Stimulated activated CD4-positive, alpha-beta T cell treated with anti-CD3 and anti-CD28 coated beads, Interleukin-15, amount 100 ng/mL, for 1 hour (primary cell): Measurements from ENCODE around the gene COPRS.

Source experiments
- DNase-seq, 2 donors: peaks; one replicate each; pipeline ENCODE4 v3.0.0-alpha.2; 2020; ENCODE audit warnings: low read depth in 1 of 2, low spot score in 1 of 2

Gene COPRS

DNA sequence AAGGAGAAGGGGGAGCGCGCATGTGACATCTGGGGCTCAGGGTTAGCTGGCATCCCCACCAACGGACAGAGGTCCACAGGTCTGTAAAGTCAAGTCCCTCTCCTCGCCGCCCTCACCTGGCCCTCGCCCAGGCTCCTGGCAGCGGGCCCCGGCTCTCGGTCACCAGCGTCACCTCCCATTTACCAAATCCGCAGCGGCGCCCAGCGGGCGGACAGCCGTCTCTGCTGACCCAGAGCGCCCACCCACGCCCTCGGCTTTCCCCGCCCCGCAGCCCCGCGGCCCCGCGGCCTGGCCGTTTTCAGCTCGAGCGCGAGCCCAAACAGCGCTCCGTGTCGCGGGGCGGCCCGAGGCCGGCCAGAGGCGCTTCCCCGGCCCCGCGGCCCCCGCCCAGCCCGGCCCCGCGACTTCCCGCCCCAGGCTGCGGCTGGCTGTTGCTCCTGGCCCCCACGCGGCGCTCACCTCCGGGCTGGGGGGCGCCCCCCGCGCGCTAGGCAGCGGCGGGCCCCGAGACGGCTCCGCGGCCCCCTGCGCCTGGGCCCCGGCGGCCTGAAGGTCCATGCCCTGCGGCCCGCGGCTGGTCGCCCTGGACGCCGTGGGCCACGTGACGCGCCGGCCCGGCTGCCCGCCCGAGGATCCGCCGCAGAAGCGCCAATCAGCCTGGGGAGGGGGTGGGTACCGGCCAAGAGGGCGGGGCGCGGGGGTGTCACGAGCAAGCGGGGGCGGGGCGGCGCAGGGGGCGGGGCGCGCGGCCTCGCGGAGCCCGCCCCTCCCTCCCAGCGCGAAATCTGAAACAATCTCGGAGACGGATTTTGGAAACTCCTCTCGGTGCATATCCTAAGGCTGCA lies at the start of gene COPRS:
Gene COPRS (minus strand): TSS at position 603 of the 845 bp plus-strand sequence. CDS start 45 bp downstream, at position 558.
- DNase-seq: peak; percentile 69 to 70

DNA sequence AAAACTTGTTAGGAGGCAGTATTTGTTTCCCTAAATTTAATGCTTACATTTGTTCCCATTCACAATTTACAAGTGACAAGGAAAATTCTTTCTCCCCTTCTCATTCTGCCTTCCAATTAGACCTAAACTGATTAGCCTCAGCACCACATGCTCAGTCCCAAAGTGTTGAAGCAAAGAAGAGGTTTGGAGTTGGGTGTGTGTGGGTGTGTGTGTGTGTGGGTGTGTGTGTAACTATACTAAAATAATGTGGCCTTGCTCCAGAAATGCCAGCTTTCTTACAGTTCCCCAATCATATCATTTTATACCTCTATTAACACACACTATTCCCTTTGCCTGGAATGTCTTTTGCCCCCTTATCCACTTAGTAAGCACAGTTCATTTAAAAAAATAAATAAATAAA lies 49.3 kb upstream of the COPRS start:
- no peak for DNase-seq

GRCh38 chr17:31907342-31907962 lies 48.4 kb upstream of the COPRS start:
- no peak for DNase-seq

DNA sequence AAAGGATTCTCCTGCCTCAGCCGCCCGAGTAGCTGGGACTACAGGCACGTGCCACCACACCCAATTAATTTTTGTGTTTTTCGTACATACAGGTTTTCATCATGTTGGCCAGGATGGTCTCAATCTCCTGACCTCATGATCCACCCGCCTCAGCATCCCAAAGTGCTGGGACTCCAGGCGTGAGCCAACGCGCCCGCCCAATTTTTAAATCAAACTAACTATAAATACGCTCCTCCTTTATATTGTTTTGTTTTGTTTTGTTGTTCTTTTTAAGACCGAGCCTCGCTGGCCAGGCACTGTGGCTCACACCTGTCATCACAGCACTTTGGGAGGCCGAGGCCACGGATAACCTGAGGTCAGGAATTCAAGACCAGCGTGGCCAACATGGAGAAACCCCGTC lies 44.4 kb upstream of the COPRS start:
- no peak for DNase-seq

- no peak for DNase-seq
Measured at GRCh38 chr17:31902693-31903092, 43.6 kb upstream of the COPRS start.

DNA sequence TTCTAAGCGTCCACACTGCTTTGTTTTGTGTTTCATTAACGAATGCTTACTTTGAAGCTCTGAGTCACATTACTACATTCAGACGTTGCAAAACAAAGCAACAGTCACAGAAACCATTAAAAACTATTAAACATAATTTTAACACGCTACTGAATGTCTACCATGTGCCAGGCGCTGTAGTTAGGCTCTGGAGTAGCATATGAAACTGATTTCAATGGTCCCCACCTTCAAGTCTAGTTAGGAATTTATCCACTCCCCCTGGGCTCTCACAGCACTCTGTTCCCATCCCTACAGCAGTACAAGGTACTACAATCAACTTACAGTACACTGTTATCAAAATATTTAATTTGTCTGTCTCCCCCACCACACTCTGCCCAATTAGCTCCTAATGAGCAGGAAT lies 41.8 kb upstream of the COPRS start:
- no peak for DNase-seq

GRCh38 chr17:31888124-31888523 lies 29.1 kb upstream of the COPRS start:
- no peak for DNase-seq

GRCh38 chr17:31882571-31882970 lies 23.5 kb upstream of the COPRS start:
- DNase-seq: no peak

DNA sequence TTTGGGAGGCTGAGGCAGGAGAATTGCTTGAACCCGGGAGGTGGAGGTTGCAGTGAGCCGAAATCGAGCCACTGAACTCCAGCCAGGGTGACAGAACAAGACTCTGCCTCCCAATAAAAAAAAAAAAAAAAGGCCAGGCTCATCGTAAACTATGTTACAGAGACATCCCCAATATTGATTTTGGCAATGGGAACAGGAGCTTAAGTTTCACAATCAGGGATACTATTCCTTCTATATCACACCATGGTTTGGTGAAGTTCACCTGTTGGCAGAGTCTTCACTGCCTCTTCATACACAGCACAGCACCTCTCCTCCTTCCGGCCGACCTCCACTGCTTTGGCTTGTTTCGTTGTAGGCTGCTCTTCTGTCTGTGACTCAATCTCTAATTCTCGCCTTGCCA lies 21.3 kb upstream of the COPRS start:
- DNase-seq: no peak

GRCh38 chr17:31878703-31879073 lies 19.6 kb upstream of the COPRS start:
- no peak for DNase-seq

DNA sequence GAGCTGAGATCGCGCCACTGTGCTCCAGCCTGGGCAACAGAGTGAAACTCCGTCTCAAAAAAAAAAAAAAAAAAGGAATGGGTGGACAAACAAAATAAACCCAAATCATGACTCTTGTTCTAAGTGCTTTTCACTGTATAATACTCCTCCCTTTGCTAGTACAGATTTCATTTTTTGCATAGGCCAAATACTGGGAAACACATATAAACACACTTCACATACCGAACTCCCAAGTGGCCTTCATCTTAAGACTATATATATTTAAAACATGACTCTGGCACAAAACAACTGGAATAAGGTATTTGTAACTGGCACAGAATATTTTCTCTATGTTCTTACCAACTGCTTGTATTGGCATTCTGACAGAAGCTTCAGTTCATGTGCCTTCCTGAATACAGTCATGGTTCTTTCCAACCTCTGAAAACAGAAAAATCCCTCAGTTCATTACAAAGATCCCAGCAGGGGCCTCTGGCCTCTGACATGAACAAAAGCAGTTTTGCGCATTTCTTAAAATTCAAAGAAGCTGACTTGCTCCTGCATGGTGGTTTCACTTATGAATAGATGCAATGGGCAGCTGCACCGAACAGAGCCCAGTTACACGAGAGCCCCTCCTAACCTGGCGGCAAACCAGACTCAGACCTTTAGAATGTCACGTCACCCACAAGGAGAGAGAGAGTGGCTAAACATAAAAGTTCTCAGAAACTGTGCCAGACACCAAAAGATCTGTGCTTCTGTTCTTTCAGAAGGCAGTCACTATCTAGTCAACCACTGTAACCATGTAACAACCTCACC lies 19.1 kb upstream of the COPRS start:
- no peak for DNase-seq

- no peak for DNase-seq
Measured at GRCh38 chr17:31877341-31877740, 18.3 kb upstream of the COPRS start.

DNA sequence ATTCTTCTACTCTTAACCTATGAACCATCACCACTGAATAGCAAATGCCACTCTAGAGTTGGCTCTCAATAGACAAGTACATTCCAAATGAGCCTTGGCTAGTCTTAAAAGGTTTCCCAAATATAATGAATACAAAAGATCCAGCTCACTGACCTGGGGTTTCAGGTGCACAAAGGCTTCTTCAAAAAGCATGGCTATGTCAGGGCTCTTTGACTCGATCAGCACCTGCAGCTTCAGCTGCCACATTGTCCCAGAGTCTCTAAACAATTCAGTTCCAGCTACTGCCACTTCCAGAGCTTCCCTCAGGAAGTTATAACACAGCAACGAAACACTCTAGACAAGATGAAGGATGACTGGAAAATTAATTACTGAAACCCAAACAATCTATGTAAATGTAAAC lies 16.0 kb upstream of the COPRS start:
- no peak for DNase-seq

DNA sequence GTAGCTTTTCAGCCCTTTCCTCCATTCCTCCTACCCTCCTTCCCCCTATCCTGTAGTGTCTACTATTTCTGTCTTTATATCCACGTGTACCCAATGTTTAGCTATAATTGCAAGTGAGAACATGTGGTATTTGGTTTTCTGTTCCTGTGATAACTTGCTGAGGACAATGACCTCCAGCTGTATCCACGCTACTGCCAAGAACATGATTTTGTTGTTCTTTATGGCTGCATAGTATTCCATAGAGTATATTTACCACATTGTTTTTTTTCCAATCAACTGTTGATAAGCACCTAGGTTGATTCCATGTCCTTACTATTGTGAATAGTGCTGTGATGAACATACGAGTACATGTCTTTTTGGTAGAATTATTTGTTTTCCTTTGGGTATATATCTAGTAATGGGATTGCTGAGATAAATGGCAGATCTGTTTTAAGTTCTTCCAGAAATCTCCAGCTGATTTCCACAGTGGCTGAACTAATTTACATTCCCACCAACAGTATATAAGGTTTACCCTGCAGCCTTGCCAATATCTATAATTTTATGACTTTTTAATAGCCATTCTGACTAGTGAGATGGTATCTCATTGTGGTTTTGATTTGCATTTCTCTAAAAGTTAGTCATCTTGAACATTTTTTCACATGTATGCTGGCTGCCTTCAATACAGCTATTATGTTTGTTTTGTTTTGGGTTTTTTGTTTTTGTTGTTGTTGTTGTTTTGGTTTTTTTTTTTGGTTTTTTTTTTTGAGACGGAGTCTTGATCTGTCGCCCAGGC lies 10.9 kb upstream of the COPRS start:
- no peak for DNase-seq

- no peak for DNase-seq
Measured at GRCh38 chr17:31869031-31869430, 10.0 kb upstream of the COPRS start.

GRCh38 chr17:31859487-31860008 lies 504 bp upstream of the COPRS start:
- no peak for DNase-seq

DNA sequence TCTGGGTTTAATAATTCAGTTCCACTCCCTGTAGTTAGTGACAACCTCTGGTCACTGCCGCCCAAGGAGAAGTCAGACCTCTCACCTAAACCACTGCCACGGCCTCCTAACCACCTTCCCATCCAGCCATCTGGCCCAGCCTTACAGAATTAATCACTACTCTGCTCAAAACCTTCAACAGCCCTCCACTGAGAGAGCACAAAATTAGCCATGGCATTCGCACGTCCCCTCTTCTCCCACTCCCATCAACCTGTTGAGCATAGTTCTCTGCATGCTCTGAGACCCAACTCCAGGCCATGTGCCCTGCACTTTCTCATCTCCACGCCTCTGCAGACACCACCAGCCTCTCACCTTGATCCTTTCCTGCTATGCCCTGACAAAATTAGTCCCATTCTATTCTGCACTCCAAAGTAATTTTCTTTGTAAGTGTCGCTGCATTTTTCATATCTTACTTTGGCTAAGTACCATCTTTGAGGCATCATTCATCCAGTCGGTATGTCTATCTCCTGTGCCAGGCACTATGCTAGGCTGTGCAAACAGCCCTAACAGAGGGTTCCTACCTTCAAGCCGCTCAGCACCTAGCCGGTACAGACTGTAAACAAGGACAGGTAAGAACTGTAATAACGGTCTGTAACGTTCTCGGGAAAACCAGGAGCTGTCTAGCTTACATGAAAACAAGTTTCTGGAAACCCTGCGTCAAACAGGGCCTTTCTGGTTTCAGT lies 963 bp downstream of the COPRS start:
- DNase-seq: no peak

GRCh38 chr17:31856750-31857149 lies 2.3 kb downstream of the COPRS start:
- no peak for DNase-seq

GRCh38 chr17:31854672-31855071 lies 4.4 kb downstream of the COPRS start:
- no peak for DNase-seq

- DNase-seq: no peak
Measured at GRCh38 chr17:31853911-31854470, 5.1 kb downstream of the COPRS start.
